ENCODE results near the gene ASB6. TPM values are rescaled to one million over a fixed set of nuclear protein-coding genes. Genes with fewer than 3 reads are reported as not detected.
A peak's percentile ranks its signal among the peaks of the same experiment; 100 is the strongest.

ASB6 gene
- total RNA-seq, 1 experiment from 2014 or later = 17.4 TPM

DNA sequence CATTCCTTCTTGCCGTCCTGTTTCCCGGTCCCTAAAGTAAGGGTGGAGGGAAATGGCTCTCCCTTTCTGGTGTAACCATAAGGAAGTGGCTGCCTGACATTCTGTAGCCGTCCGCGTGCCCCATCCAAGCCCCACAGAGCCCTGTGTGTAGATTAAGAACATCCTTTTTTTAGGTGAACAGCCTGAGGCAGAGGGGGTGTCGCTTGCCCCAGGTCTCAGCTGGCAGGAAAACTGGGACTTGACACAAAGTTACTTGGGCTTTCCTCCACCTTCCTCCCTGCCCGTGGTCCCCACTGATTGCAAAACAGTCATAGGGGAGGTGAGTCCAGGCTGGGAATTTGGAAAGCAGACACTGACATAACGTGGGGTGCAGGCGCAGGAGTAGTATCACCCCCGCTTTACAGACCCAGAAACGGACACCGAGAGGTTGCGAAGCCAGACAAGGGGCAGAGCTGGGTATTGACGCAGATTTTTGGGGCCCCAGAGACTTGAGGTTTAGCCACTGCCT, 43.8 kb downstream of the ASB6 start:
- no peaks in the 10 kb centered on the region for H3K36me3 ChIP-seq (ENCODE audit: control insufficient read depth, insufficient read depth, low read length)
- no peaks in the 10 kb centered on the region for H3K9me3 ChIP-seq
- TSS peak; percentile 87 for BruUV-seq (replicated peaks)
- Mint-ChIP-seq H3K9me3 (ENCODE audit: unreplicated experiment) (no peaks in the 10 kb centered on the region), H3K36me3 (ENCODE audit: insufficient read depth, unreplicated experiment) (peaks cover 5% of the 10 kb centered on the region), H3K27me3 (ENCODE audit: insufficient read depth, unreplicated experiment) (no peaks in the 10 kb centered on the region), H3K4me1 (ENCODE audit: low read depth, unreplicated experiment) (peaks cover 14% of the 10 kb centered on the region), H3K4me3 (ENCODE audit: unreplicated experiment) (peak overlapping the region; percentile 68), H3K27ac (ENCODE audit: unreplicated experiment) (peak overlapping the region; percentile 86)
- TF ChIP-seq, protein P1, sequence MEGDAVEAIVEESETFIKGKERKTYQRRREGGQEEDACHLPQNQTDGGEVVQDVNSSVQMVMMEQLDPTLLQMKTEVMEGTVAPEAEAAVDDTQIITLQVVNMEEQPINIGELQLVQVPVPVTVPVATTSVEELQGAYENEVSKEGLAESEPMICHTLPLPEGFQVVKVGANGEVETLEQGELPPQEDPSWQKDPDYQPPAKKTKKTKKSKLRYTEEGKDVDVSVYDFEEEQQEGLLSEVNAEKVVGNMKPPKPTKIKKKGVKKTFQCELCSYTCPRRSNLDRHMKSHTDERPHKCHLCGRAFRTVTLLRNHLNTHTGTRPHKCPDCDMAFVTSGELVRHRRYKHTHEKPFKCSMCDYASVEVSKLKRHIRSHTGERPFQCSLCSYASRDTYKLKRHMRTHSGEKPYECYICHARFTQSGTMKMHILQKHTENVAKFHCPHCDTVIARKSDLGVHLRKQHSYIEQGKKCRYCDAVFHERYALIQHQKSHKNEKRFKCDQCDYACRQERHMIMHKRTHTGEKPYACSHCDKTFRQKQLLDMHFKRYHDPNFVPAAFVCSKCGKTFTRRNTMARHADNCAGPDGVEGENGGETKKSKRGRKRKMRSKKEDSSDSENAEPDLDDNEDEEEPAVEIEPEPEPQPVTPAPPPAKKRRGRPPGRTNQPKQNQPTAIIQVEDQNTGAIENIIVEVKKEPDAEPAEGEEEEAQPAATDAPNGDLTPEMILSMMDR (IDR thresholded peaks at IDR 0.05; ENCODE audit: insufficient read depth in 1 of 2, low read depth in 1 of 2, low read length in 1 of 2, severe bottlenecking in 1 of 2, unreplicated experiment in 1 of 2) = no peak
- no peak for DNase-seq
- POLR2A ChIA-PET = interaction anchor here (0.5 to 2.1 kb wide), 2 partner anchors 102 to 138 kb away, joined by 5 to 6 read pairs; no protein-coding TSS in a partner anchor
- no peaks in the 10 kb centered on the region for H3K27me3 ChIP-seq (replicated peaks; ENCODE audit: control insufficient read depth, insufficient read depth, low read length)
- peaks cover 30% of the 10 kb centered on the region for H3K4me1 ChIP-seq
- CTCF ChIA-PET = interaction anchor here (0.7 to 1.4 kb wide), 4 partner anchors 38 to 466 kb away, joined by 3 to 6 read pairs (median 4); no protein-coding TSS in a partner anchor
- intact Hi-C loops (cut with micrococcal nuclease; ENCODE audit: unreplicated experiment) = loop anchor here (5.0 kb wide), 2 partner anchors 41 to 101 kb away; no protein-coding TSS in a partner anchor
- peak overlapping the region; percentile 61 for H3K4me3 ChIP-seq (ENCODE audit: low read depth, low read length)

DNA sequence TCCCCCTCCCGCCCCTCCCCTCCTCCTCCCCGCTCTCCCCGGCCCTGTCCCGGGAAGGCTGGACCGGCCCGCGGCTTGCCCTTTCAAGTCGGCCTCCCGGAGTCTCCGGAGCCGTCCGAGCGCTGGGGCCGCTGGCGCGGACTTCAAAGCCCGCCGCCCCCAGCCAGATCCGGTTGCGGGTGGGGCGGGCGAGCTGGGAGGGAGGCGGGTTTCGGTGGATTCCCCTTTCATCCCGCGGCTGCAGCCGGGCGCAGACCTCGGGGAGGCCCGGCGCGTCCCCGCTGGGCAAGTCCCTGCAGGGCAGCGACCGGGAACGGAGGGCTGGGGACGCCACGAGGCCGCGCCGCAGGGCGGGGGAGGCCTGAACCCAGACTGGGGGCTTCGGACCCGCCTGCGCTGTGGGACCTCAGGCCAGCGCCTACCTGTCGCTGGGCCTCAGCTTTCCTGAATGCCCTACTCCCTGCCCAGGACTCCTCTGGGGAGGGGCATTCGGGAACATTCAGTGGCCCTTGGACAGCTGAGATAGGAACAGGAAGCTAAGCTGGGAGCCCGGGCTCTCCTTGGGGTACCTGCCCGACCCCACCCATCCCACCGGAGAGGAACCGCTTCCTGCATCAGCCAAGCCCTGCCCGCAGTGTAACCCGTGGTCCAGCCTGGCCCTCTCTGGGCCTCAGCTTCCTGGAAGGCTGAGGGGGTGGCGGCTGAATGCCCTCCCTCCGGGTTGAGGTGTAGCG, 44.4 kb downstream of the ASB6 start:
- Histone ChIP-seq H3K36me3 (ENCODE audit: control insufficient read depth, insufficient read depth, low read length) (no peaks in the 10 kb centered on the region), H3K4me3 (ENCODE audit: low read depth, low read length) (peak overlapping the region; percentile 61), H3K9me3 (no peaks in the 10 kb centered on the region), H3K27me3 (replicated peaks; ENCODE audit: control insufficient read depth, insufficient read depth, low read length) (no peaks in the 10 kb centered on the region), H3K4me1 (peaks cover 35% of the 10 kb centered on the region)
- no TSS peak for BruUV-seq (replicated peaks)
- Mint-ChIP-seq H3K27me3 (ENCODE audit: insufficient read depth, unreplicated experiment) (no peaks in the 10 kb centered on the region), H3K36me3 (ENCODE audit: insufficient read depth, unreplicated experiment) (peaks cover 5% of the 10 kb centered on the region), H3K9me3 (ENCODE audit: unreplicated experiment) (no peaks in the 10 kb centered on the region), H3K4me1 (ENCODE audit: low read depth, unreplicated experiment) (peaks cover 18% of the 10 kb centered on the region), H3K4me3 (ENCODE audit: unreplicated experiment) (peak overlapping the region; percentile 68), H3K27ac (ENCODE audit: unreplicated experiment) (peak overlapping the region; percentile 86)
- intact Hi-C loops (cut with micrococcal nuclease; ENCODE audit: unreplicated experiment) = loop anchor here (5.0 kb wide), 2 partner anchors 40 to 100 kb away; no protein-coding TSS in a partner anchor
- TF ChIP-seq, protein P1 (IDR thresholded peaks at IDR 0.05; ENCODE audit: insufficient read depth in 1 of 2, low read depth in 1 of 2, low read length in 1 of 2, severe bottlenecking in 1 of 2, unreplicated experiment in 1 of 2) = no peak
- ChIA-PET CTCF (interaction anchor here (0.7 to 1.6 kb wide), 6 partner anchors 11 to 466 kb away, joined by 3 to 6 read pairs (median 4); no protein-coding TSS in a partner anchor), POLR2A (interaction anchor here (0.5 to 2.1 kb wide), 7 partner anchors 14 to 454 kb away, joined by 3 to 6 read pairs (median 3); partner anchors contain the start of gene IER5L)
- peak; percentile 93 to 94 for DNase-seq

DNA sequence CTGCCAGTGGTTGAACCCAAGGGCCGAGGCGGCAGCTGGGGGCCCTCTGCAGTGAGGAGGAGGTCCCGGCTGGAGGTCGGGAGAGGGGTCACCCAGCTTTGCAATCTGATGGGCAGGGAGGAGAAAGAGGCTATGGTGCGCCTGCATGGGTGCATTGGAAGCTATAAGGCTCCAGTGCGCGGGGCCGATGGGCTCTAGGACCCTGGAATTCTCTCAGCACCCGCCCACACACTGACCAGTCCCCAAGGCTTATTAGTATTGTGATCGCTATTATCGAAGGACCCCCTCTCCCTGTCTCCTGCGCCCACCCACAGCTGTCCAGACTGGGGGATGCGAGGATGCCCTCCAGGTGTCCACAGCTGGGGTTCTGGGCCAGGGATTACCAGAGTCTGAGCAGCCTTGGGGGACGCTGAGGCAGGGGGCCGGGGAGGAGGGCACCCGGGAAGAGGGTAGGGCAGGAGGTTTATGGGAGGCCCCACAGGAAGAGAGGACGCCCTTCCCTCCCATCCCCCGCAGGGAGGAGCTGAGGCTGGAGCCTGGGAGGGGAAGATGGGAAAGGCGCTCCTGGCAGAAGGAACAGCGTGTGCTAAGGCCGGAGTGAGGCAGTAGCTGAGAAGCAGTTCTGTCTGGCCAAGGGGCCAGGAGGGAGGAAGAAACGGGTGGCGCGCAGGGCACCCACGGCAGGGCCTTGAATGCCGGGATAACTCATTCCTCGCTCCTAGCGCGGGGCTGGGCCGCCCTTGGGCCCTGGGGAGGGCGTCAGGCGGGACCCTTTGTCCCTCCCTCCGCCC, 45.2 kb downstream of the ASB6 start:
- Histone ChIP-seq H3K4me1 (peaks cover 42% of the 10 kb centered on the region), H3K36me3 (ENCODE audit: control insufficient read depth, insufficient read depth, low read length) (no peaks in the 10 kb centered on the region), H3K4me3 (ENCODE audit: low read depth, low read length) (peak overlapping the region; percentile 61), H3K9me3 (no peaks in the 10 kb centered on the region), H3K27me3 (replicated peaks; ENCODE audit: control insufficient read depth, insufficient read depth, low read length) (no peaks in the 10 kb centered on the region)
- TF ChIP-seq, protein P1 (IDR thresholded peaks at IDR 0.05; ENCODE audit: insufficient read depth in 1 of 2, low read depth in 1 of 2, low read length in 1 of 2, severe bottlenecking in 1 of 2, unreplicated experiment in 1 of 2) = no peak
- peaks cover 25% of the 10 kb centered on the region for H3K4me1 Mint-ChIP-seq (ENCODE audit: low read depth, unreplicated experiment)
- intact Hi-C loops (cut with micrococcal nuclease; ENCODE audit: unreplicated experiment) = loop anchor here (5.0 kb wide), 2 partner anchors 39 to 99 kb away; no protein-coding TSS in a partner anchor
- H3K9me3 Mint-ChIP-seq (ENCODE audit: unreplicated experiment) = no peaks in the 10 kb centered on the region
- ChIA-PET CTCF (interaction anchor here (1.1 to 1.6 kb wide), 5 partner anchors 11 to 465 kb away, joined by 3 to 6 read pairs (median 4); no protein-coding TSS in a partner anchor), POLR2A (interaction anchor here (0.5 to 2.1 kb wide), 6 partner anchors 13 to 453 kb away, joined by 3 to 6 read pairs (median 3); partner anchors contain the start of gene IER5L)
- peak overlapping the region; percentile 76 for H3K27ac Mint-ChIP-seq (ENCODE audit: unreplicated experiment)
- no peaks in the 10 kb centered on the region for H3K27me3 Mint-ChIP-seq (ENCODE audit: insufficient read depth, unreplicated experiment)
- H3K36me3 Mint-ChIP-seq (ENCODE audit: insufficient read depth, unreplicated experiment) = peaks cover 5% of the 10 kb centered on the region
- BruUV-seq (replicated peaks) = TSS peak; percentile 69
- DNase-seq = peak; percentile 72 to 85
- H3K4me3 Mint-ChIP-seq (ENCODE audit: unreplicated experiment) = peak overlapping the region; percentile 68

All from Caco-2 (cell line).